ENCODE data around the gene SLC5A11. TPM values are rescaled to one million over a fixed set of nuclear protein-coding genes. Genes with fewer than 3 reads are reported as not detected.

The SLC5A11 gene
- total and polyA plus RNA-seq, 2 of the 13 experiments (the other 11 are each of a cell fraction or from before 2014, with no cell fraction given), result 1.2 to 3.3 TPM

DNA sequence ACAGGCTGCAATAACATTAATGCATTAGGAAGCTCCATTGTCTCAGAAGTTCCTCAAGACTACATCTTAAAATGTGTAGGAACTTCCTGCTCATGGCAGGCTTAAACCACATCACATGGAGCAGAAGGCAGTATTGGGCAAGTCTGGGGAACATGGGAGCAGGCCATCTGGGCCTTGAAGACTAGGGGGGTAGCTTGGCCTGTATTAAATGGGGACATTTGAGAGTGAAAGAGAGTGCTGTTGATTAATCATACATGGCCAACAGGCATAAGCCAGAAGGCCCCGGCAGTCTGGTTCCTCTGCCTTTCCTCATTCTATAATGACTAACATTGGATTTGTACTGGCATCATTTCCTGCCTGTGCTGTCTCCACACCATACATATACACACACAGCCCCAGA lies 25.2 kb upstream of the SLC5A11 start (continued):
- TF ChIP-seq, protein P1, sequence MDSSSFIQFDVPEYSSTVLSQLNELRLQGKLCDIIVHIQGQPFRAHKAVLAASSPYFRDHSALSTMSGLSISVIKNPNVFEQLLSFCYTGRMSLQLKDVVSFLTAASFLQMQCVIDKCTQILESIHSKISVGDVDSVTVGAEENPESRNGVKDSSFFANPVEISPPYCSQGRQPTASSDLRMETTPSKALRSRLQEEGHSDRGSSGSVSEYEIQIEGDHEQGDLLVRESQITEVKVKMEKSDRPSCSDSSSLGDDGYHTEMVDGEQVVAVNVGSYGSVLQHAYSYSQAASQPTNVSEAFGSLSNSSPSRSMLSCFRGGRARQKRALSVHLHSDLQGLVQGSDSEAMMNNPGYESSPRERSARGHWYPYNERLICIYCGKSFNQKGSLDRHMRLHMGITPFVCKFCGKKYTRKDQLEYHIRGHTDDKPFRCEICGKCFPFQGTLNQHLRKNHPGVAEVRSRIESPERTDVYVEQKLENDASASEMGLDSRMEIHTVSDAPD (CRISPR knock-in tag; IDR thresholded peaks at IDR 0.05), result no peak
- TF ChIP-seq ZNF577 (CRISPR knock-in tag; IDR thresholded peaks at IDR 0.05; ENCODE audit: borderline replicate concordance, low read depth) (no peak), TARDBP (CRISPR knock-in tag; IDR thresholded peaks at IDR 0.05) (no peak), KDM3A (CRISPR knock-in tag; IDR thresholded peaks at IDR 0.05; ENCODE audit: low read depth) (no peak), FOXM1 (CRISPR knock-in tag; IDR thresholded peaks at IDR 0.05) (no peak), SMAD1 (CRISPR knock-in tag; IDR thresholded peaks at IDR 0.05; ENCODE audit: borderline replicate concordance, low read depth) (no peak), HDAC2 (CRISPR knock-in tag; IDR thresholded peaks at IDR 0.05) (no peak), CREB1 (IDR thresholded peaks at IDR 0.05) (no peak), CREB1 (CRISPR knock-in tag; IDR thresholded peaks at IDR 0.05) (no peak), U2AF1 (optimal IDR thresholded peaks at IDR 0.05; ENCODE audit: low read depth, low read length) (no peak), PTBP1 (IDR thresholded peaks at IDR 0.05; ENCODE audit: low read depth, low read length, poor library complexity, severe bottlenecking) (no peak), ZNF292 (CRISPR knock-in tag; IDR thresholded peaks at IDR 0.05; ENCODE audit: borderline replicate concordance, low read depth) (no peak), TFDP1 (CRISPR knock-in tag; IDR thresholded peaks at IDR 0.05; ENCODE audit: borderline replicate concordance) (no peak), ZNF550 (CRISPR knock-in tag; IDR thresholded peaks at IDR 0.05; ENCODE audit: borderline replicate concordance) (no peak)

Measured in HepG2 (cell line).